ENCODE results near the gene SLN. TPM values are rescaled to one million over a fixed set of nuclear protein-coding genes. Genes with fewer than 3 reads are reported as not detected.
"Not testable (repeated sequence)": the region's sequence is repeated elsewhere in the genome, so short reads cannot be mapped to it uniquely, and the experiment has no call there.

SLN gene
- total RNA-seq, result 1,000 to 10,000 TPM in 1 of 2 donors, 100 to 1,000 TPM in 1; 767 to 1,160 TPM

DNA sequence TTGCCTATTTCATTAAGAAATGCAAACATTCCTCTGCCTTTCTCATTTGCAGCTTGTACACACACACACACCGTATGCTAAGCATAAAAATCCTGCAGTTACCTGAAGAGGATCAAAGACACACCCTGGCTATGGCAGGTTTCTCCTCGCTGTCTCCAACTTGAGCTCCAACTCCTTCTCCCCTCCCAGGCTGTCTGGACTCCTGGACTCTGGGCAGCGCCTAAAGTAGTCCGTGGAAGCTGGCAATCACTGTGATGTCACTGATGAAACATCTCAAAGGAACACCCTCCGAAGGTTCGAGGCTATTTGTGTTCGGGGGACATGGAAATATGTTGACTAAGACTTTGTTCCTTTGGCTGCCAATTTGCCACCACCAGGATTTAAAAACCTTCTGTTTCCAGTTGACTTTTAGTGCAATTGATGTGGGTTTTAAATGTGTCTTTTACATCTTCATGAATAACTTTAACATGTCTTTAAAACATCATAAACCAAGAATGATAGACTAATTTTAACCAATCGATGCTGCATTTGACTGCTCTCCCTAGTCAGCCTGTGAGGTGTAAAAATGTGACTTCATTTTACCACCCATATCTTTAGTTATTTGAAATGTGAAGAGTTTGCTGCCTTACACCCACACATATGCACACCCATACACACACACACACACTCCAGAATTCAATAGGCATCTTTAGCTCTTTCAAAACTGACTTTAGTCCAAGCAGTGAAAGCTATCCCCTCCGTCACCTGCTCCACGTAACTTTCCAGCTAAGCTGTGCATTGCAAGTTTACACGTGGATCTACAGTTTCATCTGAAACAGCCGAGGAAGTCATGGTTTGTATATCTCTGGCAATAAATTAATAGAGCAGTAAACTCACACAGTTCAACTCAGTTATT lies at the start of gene SLN:
TSS of gene SLN (minus strand) at position 196 of the 895 bp plus-strand sequence.
- Histone ChIP-seq H3K27me3 (no peaks in the 10 kb centered on the region), H3K36me3 (no peaks in the 10 kb centered on the region), H3K4me3 (peak within 1 kb of the TSS; percentile 36 to 44), H3K9me3 (no peaks in the 10 kb centered on the region), H3K27ac (peak within 1 kb of the TSS; percentile 38 to 79), H3K4me1 (peaks cover 0 to 7% of the 10 kb centered on the region in 2 donors)
- TF ChIP-seq, protein P1, sequence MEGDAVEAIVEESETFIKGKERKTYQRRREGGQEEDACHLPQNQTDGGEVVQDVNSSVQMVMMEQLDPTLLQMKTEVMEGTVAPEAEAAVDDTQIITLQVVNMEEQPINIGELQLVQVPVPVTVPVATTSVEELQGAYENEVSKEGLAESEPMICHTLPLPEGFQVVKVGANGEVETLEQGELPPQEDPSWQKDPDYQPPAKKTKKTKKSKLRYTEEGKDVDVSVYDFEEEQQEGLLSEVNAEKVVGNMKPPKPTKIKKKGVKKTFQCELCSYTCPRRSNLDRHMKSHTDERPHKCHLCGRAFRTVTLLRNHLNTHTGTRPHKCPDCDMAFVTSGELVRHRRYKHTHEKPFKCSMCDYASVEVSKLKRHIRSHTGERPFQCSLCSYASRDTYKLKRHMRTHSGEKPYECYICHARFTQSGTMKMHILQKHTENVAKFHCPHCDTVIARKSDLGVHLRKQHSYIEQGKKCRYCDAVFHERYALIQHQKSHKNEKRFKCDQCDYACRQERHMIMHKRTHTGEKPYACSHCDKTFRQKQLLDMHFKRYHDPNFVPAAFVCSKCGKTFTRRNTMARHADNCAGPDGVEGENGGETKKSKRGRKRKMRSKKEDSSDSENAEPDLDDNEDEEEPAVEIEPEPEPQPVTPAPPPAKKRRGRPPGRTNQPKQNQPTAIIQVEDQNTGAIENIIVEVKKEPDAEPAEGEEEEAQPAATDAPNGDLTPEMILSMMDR (IDR thresholded peaks at IDR 0.05), result no peak
- no peak for DNase-seq (ENCODE audit: low spot score)

DNA sequence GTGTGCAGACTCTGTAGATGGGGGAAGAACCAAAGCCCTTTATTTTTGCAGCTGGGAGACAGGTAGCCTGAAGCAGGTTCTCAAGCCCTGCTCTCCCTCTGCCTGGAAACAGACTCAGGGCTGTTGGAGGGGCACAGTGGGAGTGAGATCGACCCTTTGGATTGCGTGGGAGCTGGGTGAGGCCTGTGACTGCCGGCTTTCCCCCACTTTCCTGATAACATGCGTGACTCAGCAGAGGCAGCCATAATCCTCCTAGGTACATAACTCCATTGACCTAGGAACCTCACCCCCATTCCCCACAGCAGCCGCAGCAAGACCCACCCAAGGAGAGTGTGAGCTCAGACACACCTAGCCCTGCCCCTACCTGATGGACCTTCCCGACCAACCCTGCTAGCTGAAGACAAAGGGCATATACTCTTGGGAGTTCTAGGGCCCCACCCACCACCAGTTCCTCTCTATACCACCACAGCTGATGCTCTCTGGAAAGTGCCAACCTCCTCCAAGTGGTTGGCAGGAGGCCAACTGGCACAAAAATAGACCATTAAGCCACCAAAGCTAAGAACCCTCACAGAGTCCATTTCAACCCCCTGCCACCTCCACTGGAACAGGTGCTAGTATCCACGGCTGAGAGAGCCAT lies 47.0 kb upstream of the SLN start:
- not testable (repeated sequence) for H3K4me1 ChIP-seq; DNase-seq (ENCODE audit: low spot score)

DNA sequence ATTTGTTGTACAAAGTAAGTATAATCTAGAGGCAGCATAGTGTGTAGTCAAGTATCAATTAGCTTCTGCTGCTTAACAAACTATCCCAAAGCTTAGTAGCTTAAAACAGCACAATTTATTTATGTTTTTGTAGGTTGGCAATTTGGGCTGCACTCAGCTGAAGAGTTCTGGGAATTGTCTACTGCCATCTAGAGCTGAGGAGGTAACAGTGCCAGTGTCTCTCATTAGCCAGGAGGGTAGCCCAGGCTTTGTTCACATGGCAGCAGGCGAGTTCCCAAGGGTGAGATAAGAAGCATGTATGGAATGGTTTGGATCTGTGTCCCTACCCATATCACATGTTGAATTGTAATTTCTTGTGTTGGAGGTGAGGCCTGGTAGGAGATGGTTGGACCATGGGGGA lies 45.8 kb upstream of the SLN start:
- Histone ChIP-seq H3K4me1 (no peaks in the 10 kb centered on the region), H3K36me3 (no peaks in the 10 kb centered on the region), H3K9me3 (no peaks in the 10 kb centered on the region), H3K4me3 (no peak overlapping the region), H3K27ac (no peak overlapping the region), H3K27me3 (no peaks in the 10 kb centered on the region)
- TF ChIP-seq, protein P1 (IDR thresholded peaks at IDR 0.05), result no peak
- DNase-seq (ENCODE audit: low spot score), result no peak

More for the DNA sequence above, 47.0 kb upstream of the SLN start:
- not testable (repeated sequence) for H3K4me3 ChIP-seq, H3K9me3 ChIP-seq, H3K36me3 ChIP-seq, H3K27ac ChIP-seq, H3K27me3 ChIP-seq

DNA sequence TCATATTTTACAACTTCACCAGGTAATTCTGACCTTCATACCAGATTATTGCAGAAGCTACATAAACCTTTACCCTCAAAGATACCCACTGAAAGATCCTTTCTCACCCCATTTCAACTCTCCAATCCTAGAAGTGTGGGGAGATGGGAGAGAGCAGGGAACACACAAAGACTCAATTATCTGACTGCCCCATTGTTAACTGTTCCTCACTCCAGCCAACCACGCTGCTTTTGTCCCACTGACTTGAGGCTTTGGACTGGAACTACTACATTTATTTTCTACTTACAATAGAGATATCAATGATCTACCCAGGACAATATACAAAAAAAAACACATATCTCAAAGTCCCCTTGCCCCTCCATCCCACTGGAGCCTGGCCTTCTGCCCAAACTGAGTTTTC lies 44.7 kb upstream of the SLN start:
- Histone ChIP-seq H3K4me3 (no peak overlapping the region), H3K27ac (no peak overlapping the region), H3K27me3 (no peaks in the 10 kb centered on the region), H3K9me3 (no peaks in the 10 kb centered on the region), H3K4me1 (no peaks in the 10 kb centered on the region), H3K36me3 (no peaks in the 10 kb centered on the region)
- TF ChIP-seq, protein P1 (IDR thresholded peaks at IDR 0.05), result no peak
- no peak for DNase-seq (ENCODE audit: low spot score)

DNA sequence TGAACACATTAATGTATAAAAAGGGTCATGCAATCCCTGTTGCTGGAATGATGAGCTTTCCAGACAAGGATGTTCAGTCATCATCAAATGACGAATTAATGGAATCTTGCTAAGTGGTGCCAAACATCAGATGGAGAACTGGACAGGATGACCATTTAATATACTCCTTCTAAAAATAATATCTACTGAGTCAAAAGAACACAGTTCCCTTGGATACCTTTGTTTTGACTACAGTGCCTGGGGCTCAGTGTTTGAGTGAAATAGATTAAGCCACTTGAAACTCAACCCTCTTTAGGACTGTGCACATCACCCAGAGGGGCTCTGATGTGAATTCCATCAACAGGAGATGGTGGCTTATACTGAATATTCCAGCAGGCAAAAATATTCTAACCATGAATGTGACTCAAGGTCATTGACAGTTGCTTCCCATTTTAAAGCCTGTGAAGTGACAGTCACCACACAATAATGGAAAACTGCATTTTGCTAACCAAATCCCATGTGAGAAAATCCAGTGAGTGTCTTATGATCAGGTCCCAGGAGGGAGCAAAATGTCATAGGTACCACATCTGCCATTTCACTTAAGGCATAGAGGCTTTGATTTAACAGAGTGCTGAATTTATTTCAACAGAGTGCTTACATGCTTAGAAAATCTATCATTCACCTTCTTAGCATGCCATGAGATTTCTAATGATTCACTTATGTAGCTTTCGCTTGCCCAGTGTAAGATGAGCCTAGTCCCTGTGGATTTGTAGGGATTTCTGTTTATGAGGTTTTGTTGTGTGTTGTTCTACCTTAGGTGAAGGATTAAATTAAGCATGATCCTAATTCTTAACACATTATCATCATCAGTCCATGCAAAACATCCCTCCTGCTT lies 41.3 kb upstream of the SLN start:
- H3K27me3 ChIP-seq, result no peaks in the 10 kb centered on the region
- no peaks in the 10 kb centered on the region for H3K4me1 ChIP-seq

More for the DNA sequence above, 41.3 kb upstream of the SLN start:
- Histone ChIP-seq H3K27ac (peak overlapping the region in 1 of 2 donors; percentile 8), H3K4me3 (no peak overlapping the region), H3K9me3 (no peaks in the 10 kb centered on the region), H3K36me3 (no peaks in the 10 kb centered on the region)
- TF ChIP-seq, protein P1 (IDR thresholded peaks at IDR 0.05), result no peak
- DNase-seq (ENCODE audit: low spot score), result no peak
